ENCODE results near the gene GNAL. TPM values are rescaled to one million over a fixed set of nuclear protein-coding genes. Genes with fewer than 3 reads are reported as not detected.

GNAL gene
- total RNA-seq, 1 experiment from 2014 or later: 4.6 TPM

DNA sequence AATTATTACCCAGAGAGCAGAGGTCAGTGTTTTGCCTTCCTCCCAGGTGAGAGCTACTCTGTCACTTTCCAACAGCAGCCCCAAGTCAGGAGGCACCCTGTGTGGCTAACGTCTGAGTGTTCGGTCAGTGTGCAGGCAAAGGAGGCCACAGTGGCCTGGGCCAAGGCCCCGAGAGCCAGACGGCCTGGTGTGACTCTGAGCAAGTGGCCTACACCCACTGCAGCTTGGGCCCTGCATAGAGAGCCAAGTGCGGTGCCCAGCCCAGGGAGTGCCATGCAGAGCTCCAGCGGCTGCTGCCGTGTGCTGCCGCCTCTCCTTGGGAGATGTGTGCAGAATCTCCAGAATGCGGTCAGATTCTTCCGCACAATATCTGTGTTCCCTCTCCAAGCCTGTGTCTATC, 70.4 kb downstream of the GNAL start:
- intact Hi-C loops (cut with micrococcal nuclease): no loop called here
- Histone ChIP-seq H3K27ac (ENCODE audit: low read depth, low read length) (no peak overlapping the region), H3K4me1 (ENCODE audit: control insufficient read depth in 1 of 2, insufficient read depth in 2 of 2, low read length in 2 of 2) (no peaks in the 10 kb centered on the region), H3K9ac (ENCODE audit: low read length) (no peak overlapping the region), H3K36me3 (ENCODE audit: control insufficient read depth in 1 of 2, insufficient read depth in 2 of 2, low read length in 2 of 2) (no peaks in the 10 kb centered on the region), H3K27me3 (ENCODE audit: insufficient read depth, low read length) (no peaks in the 10 kb centered on the region), H2AFZ (ENCODE audit: low read depth, low read length, poor library complexity, severe bottlenecking) (no peak overlapping the region), H3K4me2 (ENCODE audit: low read length) (no peak overlapping the region), H4K20me1 (ENCODE audit: insufficient read depth) (no peaks in the 10 kb centered on the region), H3K9me3 (ENCODE audit: control insufficient read depth in 1 of 2, insufficient read depth in 1 of 2, low read depth in 1 of 2, low read length in 2 of 2) (no peaks in the 10 kb centered on the region), H3K9me2 (ENCODE audit: insufficient read depth) (no peaks in the 10 kb centered on the region), H3K4me3 (replicated peaks in 1 of 2; ENCODE audit: low read depth in 1 of 2, low read length in 2 of 2) (no peak overlapping the region), H3K79me2 (ENCODE audit: insufficient read depth, low read length) (no peaks in the 10 kb centered on the region)
- POLR2A ChIA-PET: no interaction called here
- no TSS peak for BruUV-seq (replicated peaks)
- TF ChIP-seq SRF (IDR thresholded peaks at IDR 0.05; ENCODE audit: low read depth) (no peak), POLR2AphosphoS5 (IDR thresholded peaks at IDR 0.05; ENCODE audit: low read depth, low read length) (no peak), ELF1 (IDR thresholded peaks at IDR 0.05; ENCODE audit: borderline replicate concordance, low read depth) (no peak), CEBPB (IDR thresholded peaks at IDR 0.05; ENCODE audit: low read depth) (no peak), EZH2phosphoT487 (IDR thresholded peaks at IDR 0.05; ENCODE audit: borderline replicate concordance) (no peak), ZNF274 (IDR thresholded peaks at IDR 0.05; ENCODE audit: low read depth, low read length) (no peak), TCF7L2 (IDR thresholded peaks at IDR 0.05; ENCODE audit: borderline replicate concordance, extremely low read depth, insufficient read depth, insufficient read length) (no peak), RAD21 (IDR thresholded peaks at IDR 0.05; ENCODE audit: low read depth) (no peak), SP1 (IDR thresholded peaks at IDR 0.05; ENCODE audit: low read depth) (no peak), EGR1 (IDR thresholded peaks at IDR 0.05; ENCODE audit: low read depth) (no peak)
- ATAC-seq (no peak), DNase-seq (ENCODE audit: low read depth, low spot score) (no peak)
- CTCF ChIA-PET: no interaction called here
- RAD21 ChIA-PET (ENCODE audit: low non-redundant PET in 1 of 2, low total read pairs in 2 of 2, uncharacterized antibody in 2 of 2, unreplicated experiment in 2 of 2): no interaction called here

DNA sequence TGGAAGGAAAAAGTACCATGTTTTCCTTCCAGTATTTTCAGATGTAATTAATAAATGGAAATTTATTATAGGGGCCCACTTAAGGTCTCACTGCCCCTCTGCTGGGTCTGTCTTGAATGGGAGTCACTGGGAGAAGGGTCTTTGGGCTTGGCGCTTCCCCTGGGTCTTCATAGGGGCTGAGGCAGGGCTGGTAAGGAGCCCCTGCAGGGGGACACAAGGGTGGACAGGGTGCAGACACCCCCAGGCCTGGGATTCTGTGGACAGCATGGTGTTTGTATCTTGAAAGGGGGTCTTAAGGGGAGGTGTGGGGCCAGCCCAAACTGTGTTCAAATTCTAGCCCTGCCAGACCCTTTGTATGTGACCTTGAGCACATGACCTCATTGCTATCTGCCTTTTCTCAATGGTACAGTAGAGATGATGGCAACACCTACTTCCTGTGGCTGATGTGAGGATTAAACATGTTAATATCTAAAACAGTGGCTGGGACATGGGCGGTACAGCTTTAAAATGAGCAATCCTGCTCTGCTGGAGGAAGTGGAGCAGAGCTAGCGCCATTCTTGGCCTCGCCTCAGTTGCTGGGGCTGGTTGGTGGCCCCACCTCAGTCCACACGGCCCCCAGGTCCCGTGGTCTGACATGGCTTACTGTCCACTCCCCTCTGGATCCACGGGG, 71.6 kb downstream of the GNAL start:
- TF ChIP-seq ZNF274 (IDR thresholded peaks at IDR 0.05; ENCODE audit: low read depth, low read length) (no peak), EGR1 (IDR thresholded peaks at IDR 0.05; ENCODE audit: low read depth) (no peak), MAX (IDR thresholded peaks at IDR 0.05) (no peak), FOSL1 (IDR thresholded peaks at IDR 0.05; ENCODE audit: low read depth) (no peak), SP1 (IDR thresholded peaks at IDR 0.05; ENCODE audit: low read depth) (no peak)
- Histone ChIP-seq H2AFZ (ENCODE audit: low read depth, low read length, poor library complexity, severe bottlenecking) (no peak overlapping the region), H3K27me3 (ENCODE audit: insufficient read depth, low read length) (no peaks in the 10 kb centered on the region), H3K27ac (ENCODE audit: low read depth, low read length) (no peak overlapping the region), H4K20me1 (ENCODE audit: insufficient read depth) (no peaks in the 10 kb centered on the region), H3K79me2 (ENCODE audit: insufficient read depth, low read length) (no peaks in the 10 kb centered on the region), H3K9me2 (ENCODE audit: insufficient read depth) (no peaks in the 10 kb centered on the region), H3K4me1 (ENCODE audit: control insufficient read depth in 1 of 2, insufficient read depth in 2 of 2, low read length in 2 of 2) (no peaks in the 10 kb centered on the region), H3K4me3 (replicated peaks in 1 of 2; ENCODE audit: low read depth in 1 of 2, low read length in 2 of 2) (no peak overlapping the region), H3K4me2 (ENCODE audit: low read length) (no peak overlapping the region), H3K9ac (ENCODE audit: low read length) (no peak overlapping the region), H3K9me3 (ENCODE audit: control insufficient read depth in 1 of 2, insufficient read depth in 1 of 2, low read depth in 1 of 2, low read length in 2 of 2) (no peaks in the 10 kb centered on the region), H3K36me3 (ENCODE audit: control insufficient read depth in 1 of 2, insufficient read depth in 2 of 2, low read length in 2 of 2) (no peaks in the 10 kb centered on the region)
- intact Hi-C loops (cut with micrococcal nuclease): no loop called here
- POLR2A ChIA-PET: no interaction called here
- ATAC-seq: no peak
- no peak for DNase-seq (ENCODE audit: low read depth, low spot score)
- RAD21 ChIA-PET (ENCODE audit: low non-redundant PET in 1 of 2, low total read pairs in 2 of 2, uncharacterized antibody in 2 of 2, unreplicated experiment in 2 of 2): no interaction called here
- CTCF ChIA-PET: no interaction called here
- no TSS peak for BruUV-seq (replicated peaks)

All from HCT116 (cell line).